HG02759 (cell line): ENCODE results near the gene RNF41.
"Not testable (repeated sequence)": the region's sequence is repeated elsewhere in the genome, so short reads cannot be mapped to it uniquely, and the experiment has no call there.

Experiments
- ATAC-seq: cut with Tn5 transposase; IDR thresholded peaks from one replicate; pipeline ENCODE4 v1.9.1; 2021; ENCODE audit warnings: mild to moderate bottlenecking, moderate library complexity; ENCODE audit not compliant: unreplicated experiment

RNF41 gene

GRCh38 chr12:56178347-56178746 is 43.4 kb downstream of the RNF41 start:
- ATAC-seq: no peak

- no peak for ATAC-seq
These were observed 48.9 kb downstream of the RNF41 start for GRCh38 chr12:56172839-56173238.

- no peak for ATAC-seq
These were observed 52.4 kb downstream of the RNF41 start for GRCh38 chr12:56169229-56169759.

DNA sequence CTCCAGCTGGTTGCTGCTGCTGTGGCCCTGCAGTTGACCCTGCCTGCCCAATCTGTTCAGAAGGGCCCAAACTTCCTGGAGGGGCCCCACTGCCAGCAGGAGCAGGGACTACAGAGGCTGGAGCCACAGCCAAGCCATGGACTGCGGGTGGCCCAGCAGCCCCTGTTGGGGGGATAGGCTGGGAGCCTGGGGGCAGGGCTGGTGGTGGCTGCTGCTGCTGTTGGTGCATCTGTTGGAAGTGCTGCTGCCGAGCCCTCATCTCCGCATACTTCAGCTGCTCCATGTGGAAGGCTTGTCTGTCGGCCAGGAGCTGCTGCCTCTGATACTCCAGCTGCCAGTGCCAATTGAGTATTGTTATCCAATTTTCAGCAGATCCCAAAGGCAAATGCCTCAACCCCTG is 56.4 kb downstream of the RNF41 start:
- no peak for ATAC-seq

GRCh38 chr12:56164345-56164729 is 57.4 kb downstream of the RNF41 start:
- no peak for ATAC-seq

- ATAC-seq: no peak
These were observed 58.0 kb downstream of the RNF41 start for GRCh38 chr12:56163533-56164344.

GRCh38 chr12:56162468-56163290 is 59.0 kb downstream of the RNF41 start:
- ATAC-seq: no peak

DNA sequence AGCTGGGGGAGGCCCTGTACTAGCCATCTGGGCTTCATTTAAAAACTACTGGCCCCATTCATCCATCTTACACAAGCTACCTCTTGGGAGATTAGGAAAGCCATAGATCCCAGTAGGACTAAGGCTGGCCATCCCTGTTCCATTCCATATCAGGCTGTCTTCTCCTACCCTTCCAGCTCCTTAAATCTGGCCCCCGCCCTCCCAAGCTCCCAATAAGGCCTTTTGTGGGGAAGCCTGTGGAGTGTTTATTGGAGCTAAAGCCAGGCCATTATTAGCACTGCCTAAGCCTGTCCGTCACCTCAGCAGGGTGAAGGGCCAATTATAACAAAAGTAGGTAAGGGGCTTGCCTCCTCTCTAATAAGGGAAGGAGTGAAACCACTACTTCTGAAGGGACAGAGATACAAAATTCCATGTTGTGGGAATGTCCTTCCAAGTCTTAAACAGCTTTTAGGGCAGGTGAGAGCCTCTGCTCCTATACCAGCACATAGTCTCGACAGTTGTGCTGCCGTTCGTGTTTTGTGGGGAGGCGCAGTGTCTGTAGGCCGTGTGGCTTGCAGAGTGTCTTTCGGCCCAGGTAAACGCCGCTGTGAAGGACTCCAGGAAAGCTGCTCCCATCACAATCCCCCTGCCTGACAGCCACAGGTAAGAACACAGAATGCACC is 59.9 kb downstream of the RNF41 start:
- no peak for ATAC-seq

DNA sequence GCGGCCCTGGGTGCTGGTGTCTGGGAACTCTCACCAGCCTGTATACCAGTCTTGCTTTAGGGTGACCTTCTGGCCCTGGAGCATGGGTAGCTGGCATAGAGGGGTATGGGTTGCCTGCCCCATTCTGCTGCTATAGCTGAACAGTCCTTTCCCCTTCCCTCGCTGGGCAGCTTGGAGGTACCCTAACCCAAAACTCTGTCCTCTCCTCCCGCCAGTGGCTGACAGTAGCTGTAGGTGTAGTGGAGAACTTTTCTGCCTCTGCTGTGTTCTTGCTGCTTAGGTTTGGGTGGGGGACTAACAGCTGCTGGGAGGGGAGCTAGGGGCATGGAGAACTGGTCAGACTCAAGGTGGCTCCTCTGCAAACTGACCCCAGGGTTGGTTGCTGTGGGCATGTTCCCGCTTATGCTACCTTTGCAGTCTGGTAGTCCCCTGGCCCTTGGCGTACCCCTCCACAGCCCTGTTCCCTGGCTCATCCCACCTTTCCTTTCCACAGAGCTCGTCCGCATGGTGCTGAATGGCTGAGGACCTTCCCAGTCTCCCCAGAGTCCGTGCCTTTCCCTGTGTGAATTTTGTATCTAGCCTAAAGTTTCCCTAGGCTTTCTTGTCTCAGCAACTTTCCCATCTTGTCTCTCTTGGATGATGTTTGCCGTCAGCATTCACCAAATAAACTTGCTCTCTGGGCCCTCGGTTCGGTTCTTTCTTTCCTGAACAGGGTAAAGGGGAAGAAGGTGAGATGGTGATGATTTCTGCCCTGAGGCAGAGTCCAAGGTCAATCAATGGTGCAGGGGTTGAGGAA is 60.6 kb downstream of the RNF41 start:
- no peak for ATAC-seq

DNA sequence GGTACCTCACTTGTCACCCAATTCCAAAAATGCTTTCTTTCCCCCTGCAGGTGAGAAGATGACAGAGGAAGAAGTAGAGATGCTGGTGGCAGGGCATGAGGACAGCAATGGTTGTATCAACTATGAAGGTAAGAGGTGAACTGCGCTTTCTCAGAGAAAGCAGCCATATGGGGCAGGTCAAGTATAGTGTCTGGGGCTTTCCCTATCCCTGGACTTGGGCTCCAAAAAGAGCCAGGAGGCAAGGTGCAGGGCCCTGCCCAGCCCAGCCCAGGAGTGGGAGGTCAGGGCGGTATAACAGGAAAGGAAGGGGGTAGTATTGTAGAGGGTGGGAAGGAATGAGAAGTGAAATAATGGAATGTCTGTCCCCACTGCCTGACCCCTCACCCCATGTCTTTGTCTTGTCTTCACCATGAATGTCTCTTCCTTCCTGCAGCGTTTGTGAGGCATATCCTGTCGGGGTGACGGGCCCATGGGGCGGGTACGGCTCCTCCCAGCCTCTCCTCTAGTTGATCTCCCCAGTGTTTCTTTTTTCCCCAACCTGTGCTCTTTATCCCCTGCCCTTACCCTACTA is 61.4 kb downstream of the RNF41 start:
- ATAC-seq: no peak

DNA sequence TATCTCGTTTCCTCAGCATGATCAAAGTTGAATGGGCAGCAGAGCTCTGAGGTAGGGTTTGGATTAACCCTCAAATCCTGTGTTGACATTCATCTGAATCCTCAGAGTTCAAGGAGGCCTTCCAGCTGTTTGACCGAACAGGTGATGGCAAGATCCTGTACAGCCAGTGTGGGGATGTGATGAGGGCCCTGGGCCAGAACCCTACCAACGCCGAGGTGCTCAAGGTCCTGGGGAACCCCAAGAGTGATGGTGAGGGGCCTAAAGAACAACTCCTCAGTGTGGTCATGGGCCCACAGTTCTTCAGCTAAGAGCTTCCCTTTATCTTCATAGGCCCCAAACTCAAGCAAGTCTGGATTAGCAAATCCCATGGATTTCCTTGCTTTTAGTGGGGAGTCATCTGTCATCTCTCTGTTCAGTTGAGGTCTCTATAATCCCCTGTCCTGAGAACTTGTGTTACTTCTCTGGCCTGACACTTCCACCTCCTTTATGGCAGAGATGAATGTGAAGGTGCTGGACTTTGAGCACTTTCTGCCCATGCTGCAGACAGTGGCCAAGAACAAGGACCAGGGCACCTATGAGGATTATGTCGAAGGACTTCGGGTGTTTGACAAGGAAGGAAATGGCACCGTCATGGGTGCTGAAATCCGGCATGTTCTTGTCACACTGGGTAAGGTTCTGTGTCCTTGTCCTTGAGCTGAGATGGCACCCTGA is 62.1 kb downstream of the RNF41 start:
- no peak for ATAC-seq

DNA sequence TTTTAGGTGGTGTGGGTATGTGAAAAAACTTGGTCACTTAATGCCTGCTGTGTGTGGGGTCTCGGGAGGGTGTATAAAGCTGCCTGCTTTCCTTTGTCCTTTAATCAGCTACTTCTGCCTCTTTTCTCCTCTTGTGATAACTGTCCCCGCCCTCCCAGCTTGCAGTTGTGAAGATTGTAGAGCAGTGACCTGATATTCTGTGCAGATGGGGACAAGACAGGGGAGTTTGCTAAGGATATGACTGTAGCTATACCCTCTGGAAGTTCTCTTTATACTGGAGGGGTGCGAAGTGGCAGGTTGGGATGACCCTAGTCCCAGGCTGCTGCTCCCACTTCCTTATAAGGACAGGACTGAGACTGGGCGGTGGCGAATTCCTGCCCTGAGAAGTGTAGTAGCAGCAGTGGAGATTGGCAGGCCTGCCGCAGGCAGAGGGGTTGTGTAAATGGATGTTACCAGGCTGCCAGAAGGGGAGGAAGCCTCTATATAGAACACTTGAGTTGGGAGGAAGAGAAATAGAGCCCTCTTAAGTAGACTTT is 62.7 kb downstream of the RNF41 start:
- no peak for ATAC-seq

DNA sequence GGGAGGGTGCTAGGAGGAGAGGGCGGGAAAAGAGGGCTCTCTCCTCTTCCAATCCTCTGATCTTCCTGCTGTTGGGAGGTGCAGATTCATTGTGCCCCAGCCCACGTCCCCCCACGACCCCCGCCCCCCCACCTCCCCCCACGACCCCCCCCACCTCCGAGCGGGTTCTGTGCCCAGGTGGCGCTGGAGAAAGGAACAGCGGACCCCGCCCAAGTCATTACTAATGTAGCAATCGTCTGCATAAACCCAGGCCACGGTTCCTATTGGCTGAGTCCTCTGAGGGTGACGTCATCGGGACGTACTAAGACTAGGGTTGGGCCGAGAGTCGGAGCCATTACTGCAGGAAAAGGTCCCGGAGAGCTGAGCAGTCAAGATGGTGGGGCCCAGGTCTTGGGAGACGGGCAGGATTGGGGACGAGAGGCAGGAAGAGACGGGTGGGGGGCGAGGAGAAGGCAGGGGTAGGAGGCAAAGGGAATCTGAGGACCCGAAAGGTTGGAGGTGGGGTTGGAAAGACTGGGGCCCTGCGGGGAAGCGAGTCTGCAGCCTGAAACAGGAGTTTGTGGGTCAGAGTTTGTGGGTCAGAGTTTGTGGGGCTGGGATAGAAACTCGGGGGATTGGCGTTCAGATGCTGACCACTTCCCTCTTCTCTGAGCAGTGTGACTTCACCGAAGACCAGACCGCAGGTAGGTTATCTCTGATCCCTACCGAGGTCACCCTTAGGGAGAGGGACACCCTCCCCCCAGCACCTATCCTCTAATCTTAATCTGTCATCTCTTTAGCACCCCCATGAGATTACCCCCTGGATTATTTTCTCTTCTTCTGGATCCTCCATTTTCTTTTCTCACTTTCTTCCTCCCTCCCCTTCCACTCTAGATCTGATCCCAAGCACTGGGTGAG is 63.4 kb downstream of the RNF41 start, which contains the start of gene MYL6:
Gene MYL6, plus strand, starts transcription at position 331 of the 897 bp plus-strand sequence. Its CDS starts 43 bp downstream, at position 374.
- peak; percentile 89 for ATAC-seq

- ATAC-seq: peak; percentile 34
These were observed 64.3 kb downstream of the RNF41 start for GRCh38 chr12:56157201-56158028.

DNA sequence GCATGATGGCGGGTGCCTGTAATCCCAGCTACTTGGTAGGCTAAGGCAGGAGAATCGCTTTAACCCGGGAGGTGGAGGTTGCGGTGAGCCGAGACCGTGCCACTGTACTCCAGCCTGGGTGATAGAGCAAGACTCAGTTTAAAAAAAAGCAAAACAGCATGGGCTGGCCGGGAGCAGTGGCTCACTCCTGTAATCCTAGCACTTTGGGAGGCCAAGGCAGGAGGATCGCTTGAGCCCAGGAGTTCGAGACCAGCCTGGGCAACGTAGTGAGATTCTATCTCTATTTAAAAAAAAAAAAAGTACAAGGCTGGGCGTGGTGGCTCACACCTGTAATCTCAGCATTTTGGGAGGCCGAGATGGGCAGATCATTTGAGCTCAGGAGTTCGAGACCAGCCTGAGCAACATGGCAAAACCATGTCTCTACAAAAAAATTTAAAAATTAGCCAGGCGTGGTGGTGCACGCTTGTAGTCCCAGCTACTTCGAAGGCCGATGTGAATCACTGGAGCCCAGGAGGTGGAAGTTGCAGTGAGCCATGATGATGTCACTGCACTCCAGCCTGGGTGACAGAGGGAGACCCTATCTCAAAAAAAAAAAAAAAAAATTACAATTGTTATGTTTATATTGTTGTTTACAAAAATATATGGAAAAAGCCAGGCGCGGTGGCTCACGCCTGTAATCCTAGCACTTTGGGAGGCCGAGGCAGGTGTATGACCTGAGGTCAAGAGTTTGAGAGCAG is 65.1 kb downstream of the RNF41 start:
- ATAC-seq: not testable (repeated sequence)

- no peak for ATAC-seq
These were observed 66.4 kb downstream of the RNF41 start for GRCh38 chr12:56155256-56155845.
